Trophoblast cell (in vitro differentiated cells and primary cell): ENCODE results near the gene PYGO1.
"Not testable (repeated sequence)": the region's sequence is repeated elsewhere in the genome, so short reads cannot be mapped to it uniquely, and the experiment has no call there.

ENCODE experiments used
- DNase-seq, 2 donors: peaks; one replicate each; pipeline ENCODE4 v3.0.0-alpha.2; 2016
- H2AFZ ChIP-seq: 2 replicates; pipeline ENCODE4 v1.6.1; 2013; ENCODE audit warnings: low read length, moderate library complexity, mild to moderate bottlenecking; ENCODE audit not compliant: insufficient read depth, poor library complexity
- H2AK5ac ChIP-seq: 2 replicates; pipeline ENCODE4 v1.6.1; 2013; ENCODE audit warnings: mild to moderate bottlenecking, low read length
- H2BK120ac ChIP-seq: 2 replicates; pipeline ENCODE4 v1.6.1; 2013; ENCODE audit warnings: low read length, mild to moderate bottlenecking, moderate library complexity; ENCODE audit not compliant: insufficient read depth, poor library complexity
- H2BK12ac ChIP-seq: 2 replicates; pipeline ENCODE4 v1.6.1; 2013; ENCODE audit warnings: mild to moderate bottlenecking, low read length, moderate library complexity
- H2BK5ac ChIP-seq: 2 replicates; pipeline ENCODE4 v1.6.1; 2013; ENCODE audit warnings: low read length, low read depth, moderate library complexity, mild to moderate bottlenecking; ENCODE audit not compliant: poor library complexity
- H3K14ac ChIP-seq: 2 replicates; pipeline ENCODE4 v1.6.1; 2013; ENCODE audit warnings: mild to moderate bottlenecking, low read length
- H3K18ac ChIP-seq: 2 replicates; pipeline ENCODE4 v1.6.1; 2013; ENCODE audit warnings: mild to moderate bottlenecking, low read length
- H3K23ac ChIP-seq: 2 replicates; pipeline ENCODE4 v1.6.1; 2013; ENCODE audit warnings: low read length
- H3K27ac ChIP-seq: 2 replicates; pipeline ENCODE4 v1.5.1; 2013; ENCODE audit warnings: low read depth, mild to moderate bottlenecking, inconsistent platforms, low read length, moderate library complexity
- H3K27me3 ChIP-seq: 2 replicates; pipeline ENCODE4 v1.6.1; 2013; ENCODE audit warnings: inconsistent platforms, mild to moderate bottlenecking, low read length, moderate library complexity; ENCODE audit not compliant: insufficient read depth
- H3K36me3 ChIP-seq, 2 experiments: 1 replicate in 1 of 2; 2 replicates in 1 of 2; pipeline ENCODE4 v1.6.1; 2013; ENCODE audit warnings: low read length in 2 of 2, mild to moderate bottlenecking in 2 of 2, moderate library complexity in 1 of 2; ENCODE audit not compliant: insufficient read depth in 2 of 2, control insufficient read depth in 1 of 2
- H3K4ac ChIP-seq: 2 replicates; pipeline ENCODE4 v1.6.1; 2013; ENCODE audit warnings: low read depth, mild to moderate bottlenecking, low read length, moderate library complexity
- H3K4me1 ChIP-seq, 2 experiments: 1 replicate in 1 of 2; 2 replicates in 1 of 2; pipeline ENCODE4 v1.6.1; 2013; ENCODE audit warnings: low read length in 2 of 2, mild to moderate bottlenecking in 2 of 2, moderate library complexity in 1 of 2; ENCODE audit not compliant: insufficient read depth in 2 of 2, control insufficient read depth in 1 of 2
- H3K4me2 ChIP-seq: 2 replicates; pipeline ENCODE4 v1.6.1; 2013; ENCODE audit warnings: inconsistent platforms, mild to moderate bottlenecking, low read length, moderate library complexity
- H3K4me3 ChIP-seq: 2 replicates; pipeline ENCODE4 v1.5.1; 2013; ENCODE audit warnings: mild to moderate bottlenecking, low read depth, low read length, inconsistent platforms
- H3K79me1 ChIP-seq: one replicate; pipeline ENCODE4 v1.6.1; 2013; ENCODE audit warnings: low read length
- H3K79me2 ChIP-seq: 2 replicates; pipeline ENCODE4 v1.6.1; 2013; ENCODE audit warnings: low read length, mild to moderate bottlenecking; ENCODE audit not compliant: control insufficient read depth, insufficient read depth, poor library complexity
- H3K9ac ChIP-seq: 2 replicates; pipeline ENCODE4 v1.6.1; 2013; ENCODE audit warnings: mild to moderate bottlenecking, low read length
- H3K9me3 ChIP-seq: 2 replicates; pipeline ENCODE4 v1.6.1; 2013; ENCODE audit warnings: low read depth, mild to moderate bottlenecking, control low read depth, inconsistent platforms, low read length; ENCODE audit not compliant: insufficient read depth
- H4K12ac ChIP-seq: 2 replicates; pipeline ENCODE4 v1.6.1; 2013; ENCODE audit warnings: low read depth, mild to moderate bottlenecking, low read length, moderate library complexity
- H4K8ac ChIP-seq: 2 replicates; pipeline ENCODE4 v1.6.1; 2013; ENCODE audit warnings: low read depth, mild to moderate bottlenecking, low read length, moderate library complexity
- H4K91ac ChIP-seq: one replicate; pipeline ENCODE4 v1.6.1; 2013; ENCODE audit warnings: low read depth, mild to moderate bottlenecking, low read length, moderate library complexity
- WGBS: extraction: QIAGEN DNeasy Blood & Tissue Kit; methylation state at CpG from one replicate; pipeline ENCODE4 v1.1.7; 2013; ENCODE audit warnings: missing lambda C conversion rate; ENCODE audit not compliant: insufficient read length, insufficient coverage; ENCODE audit errors: extremely low coverage; 5-methylcytosine and 5-hydroxymethylcytosine counted together

PYGO1 gene

DNA sequence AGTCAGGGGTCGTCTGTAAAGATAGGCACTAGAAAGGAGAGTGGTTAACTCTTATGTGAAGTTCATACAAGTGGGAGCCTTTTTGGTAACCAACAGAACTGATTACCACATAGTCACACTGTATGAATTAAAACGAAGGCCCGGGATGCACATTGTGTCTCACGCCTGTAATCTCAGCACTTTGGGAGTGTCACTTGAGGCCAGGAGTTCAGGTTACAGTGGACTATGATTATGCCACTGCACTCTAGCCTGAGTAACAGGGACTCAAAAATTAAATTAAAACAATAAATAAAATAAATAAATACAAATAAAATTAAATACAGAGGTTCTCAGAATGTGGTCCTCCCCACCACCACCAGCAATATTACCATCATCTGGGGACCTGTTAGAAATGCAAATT is 80.6 kb downstream of the PYGO1 start:
- no peak overlapping the region for H2BK5ac ChIP-seq
- H3K18ac ChIP-seq: no peak overlapping the region
- no peaks in the 10 kb centered on the region for H3K9me3 ChIP-seq
- H4K12ac ChIP-seq: no peak overlapping the region
- H3K4me2 ChIP-seq: no peak overlapping the region
- H3K9ac ChIP-seq: no peak overlapping the region
- no peaks in the 10 kb centered on the region for H3K79me1 ChIP-seq
- WGBS: no CpG with 5 or more reads among the region's 4 CpGs
- no peak for DNase-seq
- H3K36me3 ChIP-seq: no peaks in the 10 kb centered on the region
- H3K79me2 ChIP-seq: no peaks in the 10 kb centered on the region
- no peak overlapping the region for H3K4me3 ChIP-seq
- no peak overlapping the region for H2BK120ac ChIP-seq
- no peak overlapping the region for H2AFZ ChIP-seq
- H2AK5ac ChIP-seq: no peak overlapping the region
- no peak overlapping the region for H4K8ac ChIP-seq
- H3K23ac ChIP-seq: no peak overlapping the region
- H3K14ac ChIP-seq: no peak overlapping the region
- no peak overlapping the region for H4K91ac ChIP-seq
- no peak overlapping the region for H3K4ac ChIP-seq
- H3K27me3 ChIP-seq: no peaks in the 10 kb centered on the region
- H3K4me1 ChIP-seq: no peaks in the 10 kb centered on the region
- no peak overlapping the region for H2BK12ac ChIP-seq
- no peak overlapping the region for H3K27ac ChIP-seq

DNA sequence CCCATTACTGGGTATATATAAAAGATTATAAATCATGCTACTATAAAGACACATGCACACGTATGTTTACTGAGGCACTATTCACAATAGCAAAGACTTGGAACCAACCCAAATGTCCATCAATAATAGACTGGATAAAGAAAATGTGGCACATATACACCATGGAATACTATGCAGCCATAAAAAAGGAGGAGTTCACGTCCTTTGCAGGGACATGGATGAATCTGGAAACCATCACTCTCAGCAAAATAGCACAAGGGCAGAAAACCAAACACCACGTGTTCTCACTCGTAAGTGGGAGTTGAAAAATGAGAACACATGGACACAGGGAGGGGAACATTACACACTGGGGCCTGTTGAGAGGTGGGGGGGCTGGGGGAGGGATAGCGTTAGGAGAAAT is 82.7 kb downstream of the PYGO1 start:
- H3K79me1 ChIP-seq, H3K36me3 ChIP-seq, H3K18ac ChIP-seq, H4K8ac ChIP-seq, H3K27ac ChIP-seq, H3K4me1 ChIP-seq, H2BK120ac ChIP-seq, H3K9ac ChIP-seq, H2AFZ ChIP-seq, H3K9me3 ChIP-seq, H2BK5ac ChIP-seq, H4K91ac ChIP-seq, H3K27me3 ChIP-seq, H3K79me2 ChIP-seq, H3K23ac ChIP-seq, H2AK5ac ChIP-seq, H3K4ac ChIP-seq, DNase-seq, H2BK12ac ChIP-seq, H4K12ac ChIP-seq, H3K14ac ChIP-seq, H3K4me3 ChIP-seq, H3K4me2 ChIP-seq: not testable (repeated sequence)
- no CpG with 5 or more reads among the region's 5 CpGs for WGBS

DNA sequence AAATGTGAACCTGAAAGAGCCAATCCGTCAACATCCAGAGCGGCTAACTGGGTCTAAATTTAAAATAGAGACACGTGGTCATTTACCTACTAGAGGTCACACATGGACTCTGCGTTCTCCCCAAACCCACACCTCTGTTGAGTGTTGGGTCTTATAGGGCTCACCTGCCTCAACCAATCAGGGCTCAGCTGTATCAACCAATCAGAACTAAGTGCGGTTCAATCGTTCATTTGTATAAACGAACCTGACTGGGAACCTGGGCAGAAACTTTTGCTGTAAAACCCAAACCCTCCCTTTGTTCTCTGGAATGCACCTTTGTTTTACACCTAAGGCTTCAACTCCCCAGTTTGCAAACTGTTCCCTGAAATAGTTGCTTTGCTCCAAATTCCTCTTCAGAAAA is 89.0 kb downstream of the PYGO1 start:
- Histone ChIP-seq H2BK120ac (no peak overlapping the region), H2AK5ac (no peak overlapping the region), H4K12ac (no peak overlapping the region), H3K4me1 (no peaks in the 10 kb centered on the region), H3K27me3 (no peaks in the 10 kb centered on the region), H3K14ac (no peak overlapping the region), H3K4me3 (no peak overlapping the region), H3K9me3 (no peaks in the 10 kb centered on the region), H3K9ac (no peak overlapping the region), H3K79me2 (no peaks in the 10 kb centered on the region), H3K27ac (no peak overlapping the region), H2BK5ac (no peak overlapping the region), H2BK12ac (no peak overlapping the region), H3K23ac (no peak overlapping the region), H3K79me1 (no peaks in the 10 kb centered on the region), H4K8ac (no peak overlapping the region), H3K4me2 (no peak overlapping the region), H2AFZ (no peak overlapping the region), H3K18ac (no peak overlapping the region), H3K36me3 (no peaks in the 10 kb centered on the region), H4K91ac (no peak overlapping the region), H3K4ac (no peak overlapping the region)
- no CpG with 5 or more reads among the region's 7 CpGs for WGBS
- no peak for DNase-seq

DNA sequence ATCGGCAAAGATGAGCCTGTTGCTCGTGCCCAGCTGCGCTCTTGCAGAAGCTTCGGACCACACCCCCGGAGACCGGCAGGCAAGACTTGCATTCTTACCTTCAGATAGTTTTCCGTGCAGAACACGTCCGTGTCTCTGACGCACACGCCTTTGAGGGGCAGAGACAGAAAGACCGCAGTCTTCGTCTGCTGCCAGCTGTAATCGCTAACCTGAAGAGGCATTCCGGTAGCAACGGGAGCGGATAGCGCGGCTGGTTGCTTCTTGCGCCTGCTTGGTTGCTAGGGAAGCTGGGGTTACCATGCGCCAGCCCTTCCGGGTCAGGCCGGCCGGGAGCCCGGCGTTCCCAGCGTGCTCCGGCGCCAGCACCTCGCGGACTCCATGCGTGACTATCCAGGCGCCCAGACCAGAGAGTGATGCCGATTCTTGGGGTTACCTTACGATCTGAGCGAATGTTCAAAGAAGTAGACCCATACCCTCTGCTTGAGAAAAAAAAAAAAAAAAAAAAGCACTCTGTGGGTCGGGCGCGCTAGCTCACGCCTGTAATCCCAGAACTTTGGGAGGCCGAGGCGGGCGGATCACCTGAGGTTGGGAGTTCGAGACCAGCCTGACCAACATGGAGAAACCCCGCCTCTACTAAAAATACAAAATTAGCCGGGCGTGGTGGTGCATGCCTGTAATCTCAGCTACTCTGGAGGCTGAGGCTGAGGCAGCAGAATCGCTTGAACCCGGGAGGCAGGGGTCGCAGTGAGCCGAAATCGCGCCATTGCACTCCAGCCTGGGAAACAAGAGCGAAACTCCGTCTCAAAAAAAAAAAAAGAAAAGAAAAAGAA is 89.8 kb downstream of the PYGO1 start:
- not testable (repeated sequence) for H3K4me1 ChIP-seq, H3K23ac ChIP-seq, H4K12ac ChIP-seq, H3K79me2 ChIP-seq, H3K4ac ChIP-seq, H2AK5ac ChIP-seq, H2BK120ac ChIP-seq, H3K36me3 ChIP-seq, H3K14ac ChIP-seq, H3K9me3 ChIP-seq, H3K18ac ChIP-seq, H2BK5ac ChIP-seq, H3K27ac ChIP-seq, H4K91ac ChIP-seq, H3K27me3 ChIP-seq, H2BK12ac ChIP-seq, H3K79me1 ChIP-seq, H3K9ac ChIP-seq
- peak overlapping the region; percentile 34 for H4K8ac ChIP-seq
- H2AFZ ChIP-seq: peak overlapping the region; percentile 93
- no CpG with 5 or more reads among the region's 55 CpGs for WGBS
- H3K4me2 ChIP-seq: peak overlapping the region; percentile 78
- peak overlapping the region; percentile 84 for H3K4me3 ChIP-seq
- peak; percentile 80 to 88 for DNase-seq
